ENCODE results near the gene UMODL1.

UMODL1 gene

GRCh38 chr21:42186591-42186990 lies 115.5 kb downstream of the UMODL1 start:
- Histone ChIP-seq H3K4me3 (ENCODE audit: low read depth, low read length) (no peak overlapping the region), H3K9me3 (no peaks in the 10 kb centered on the region), H3K36me3 (no peaks in the 10 kb centered on the region), H3K27me3 (no peaks in the 10 kb centered on the region), H3K4me1 (no peaks in the 10 kb centered on the region)
- no peak for DNase-seq
- TF ChIP-seq CTCF (IDR thresholded peaks at IDR 0.05; ENCODE audit: low read depth, low read length) = no peak

GRCh38 chr21:42187976-42188653 lies 117.0 kb downstream of the UMODL1 start:
- H3K9me3 ChIP-seq = no peaks in the 10 kb centered on the region
- H3K4me1 ChIP-seq = no peaks in the 10 kb centered on the region
- H3K4me3 ChIP-seq (ENCODE audit: low read depth, low read length) = no peak overlapping the region
- no peaks in the 10 kb centered on the region for H3K36me3 ChIP-seq
- DNase-seq = no peak
- H3K27me3 ChIP-seq = no peaks in the 10 kb centered on the region
- TF ChIP-seq CTCF (IDR thresholded peaks at IDR 0.05; ENCODE audit: low read depth, low read length) = no peak

GRCh38 chr21:42188663-42189062 lies 117.5 kb downstream of the UMODL1 start:
- H3K4me1 ChIP-seq = no peaks in the 10 kb centered on the region
- no peaks in the 10 kb centered on the region for H3K27me3 ChIP-seq
- H3K9me3 ChIP-seq = no peaks in the 10 kb centered on the region
- no peak for TF ChIP-seq CTCF (IDR thresholded peaks at IDR 0.05; ENCODE audit: low read depth, low read length)
- no peaks in the 10 kb centered on the region for H3K36me3 ChIP-seq
- DNase-seq = no peak
- H3K4me3 ChIP-seq (ENCODE audit: low read depth, low read length) = no peak overlapping the region

GRCh38 chr21:42189431-42189830 lies 118.3 kb downstream of the UMODL1 start:
- no peak for TF ChIP-seq CTCF (IDR thresholded peaks at IDR 0.05; ENCODE audit: low read depth, low read length)
- H3K9me3 ChIP-seq = no peaks in the 10 kb centered on the region

GRCh38 chr21:42189860-42190485 lies 118.9 kb downstream of the UMODL1 start:
- Histone ChIP-seq H3K9me3 (no peaks in the 10 kb centered on the region), H3K4me1 (no peaks in the 10 kb centered on the region), H3K4me3 (ENCODE audit: low read depth, low read length) (no peak overlapping the region), H3K27me3 (no peaks in the 10 kb centered on the region), H3K36me3 (no peaks in the 10 kb centered on the region)
- no peak for DNase-seq
- TF ChIP-seq CTCF (IDR thresholded peaks at IDR 0.05; ENCODE audit: low read depth, low read length) = no peak

More at GRCh38 chr21:42189431-42189830, 118.3 kb downstream of the UMODL1 start:
- no peaks in the 10 kb centered on the region for H3K4me1 ChIP-seq
- H3K36me3 ChIP-seq = no peaks in the 10 kb centered on the region
- no peak for DNase-seq
- no peaks in the 10 kb centered on the region for H3K27me3 ChIP-seq
- no peak overlapping the region for H3K4me3 ChIP-seq (ENCODE audit: low read depth, low read length)

GRCh38 chr21:42190486-42190863 lies 119.4 kb downstream of the UMODL1 start:
- Histone ChIP-seq H3K9me3 (no peaks in the 10 kb centered on the region), H3K36me3 (no peaks in the 10 kb centered on the region), H3K4me3 (ENCODE audit: low read depth, low read length) (no peak overlapping the region), H3K27me3 (no peaks in the 10 kb centered on the region), H3K4me1 (no peaks in the 10 kb centered on the region)
- TF ChIP-seq CTCF (IDR thresholded peaks at IDR 0.05; ENCODE audit: low read depth, low read length) = no peak
- no peak for DNase-seq

Measured in BE2C (cell line).